ENCODE measurements around the gene SRD5A3. TPM values are rescaled to one million over a fixed set of nuclear protein-coding genes. Genes with fewer than 3 reads are reported as not detected.

The SRD5A3 gene
- total RNA-seq, 4 donors from 2014 or later, result 1.0 to 6.1 (median 2.9) TPM

- no peaks in the 10 kb centered on the region for H3K4me1 ChIP-seq
- no peak for DNase-seq
- no peak overlapping the region for H3K4me3 ChIP-seq
- H3K9me3 ChIP-seq, result no peaks in the 10 kb centered on the region
- TF ChIP-seq, protein P1, sequence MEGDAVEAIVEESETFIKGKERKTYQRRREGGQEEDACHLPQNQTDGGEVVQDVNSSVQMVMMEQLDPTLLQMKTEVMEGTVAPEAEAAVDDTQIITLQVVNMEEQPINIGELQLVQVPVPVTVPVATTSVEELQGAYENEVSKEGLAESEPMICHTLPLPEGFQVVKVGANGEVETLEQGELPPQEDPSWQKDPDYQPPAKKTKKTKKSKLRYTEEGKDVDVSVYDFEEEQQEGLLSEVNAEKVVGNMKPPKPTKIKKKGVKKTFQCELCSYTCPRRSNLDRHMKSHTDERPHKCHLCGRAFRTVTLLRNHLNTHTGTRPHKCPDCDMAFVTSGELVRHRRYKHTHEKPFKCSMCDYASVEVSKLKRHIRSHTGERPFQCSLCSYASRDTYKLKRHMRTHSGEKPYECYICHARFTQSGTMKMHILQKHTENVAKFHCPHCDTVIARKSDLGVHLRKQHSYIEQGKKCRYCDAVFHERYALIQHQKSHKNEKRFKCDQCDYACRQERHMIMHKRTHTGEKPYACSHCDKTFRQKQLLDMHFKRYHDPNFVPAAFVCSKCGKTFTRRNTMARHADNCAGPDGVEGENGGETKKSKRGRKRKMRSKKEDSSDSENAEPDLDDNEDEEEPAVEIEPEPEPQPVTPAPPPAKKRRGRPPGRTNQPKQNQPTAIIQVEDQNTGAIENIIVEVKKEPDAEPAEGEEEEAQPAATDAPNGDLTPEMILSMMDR (IDR thresholded peaks at IDR 0.05), result no peak
- no peak for TF ChIP-seq POLR2A (IDR thresholded peaks at IDR 0.05)
- H3K27ac ChIP-seq, result no peak overlapping the region
- no peaks in the 10 kb centered on the region for H3K36me3 ChIP-seq
- intact Hi-C loops (cut with DNase I; ENCODE audit: low total_unique reads), result no loop called here
- H3K27me3 ChIP-seq, result no peaks in the 10 kb centered on the region
These were observed 34.1 kb upstream of the SRD5A3 start for GRCh38 chr4:55311792-55312488.

GRCh38 chr4:55312489-55313101 lies 33.4 kb upstream of the SRD5A3 start:
- TF ChIP-seq POLR2A (IDR thresholded peaks at IDR 0.05), result no peak
- TF ChIP-seq, protein P1 (IDR thresholded peaks at IDR 0.05), result peak; percentile 25 to 48 (median 43)
- Histone ChIP-seq H3K27me3 (no peaks in the 10 kb centered on the region), H3K9me3 (no peaks in the 10 kb centered on the region), H3K4me3 (no peak overlapping the region), H3K4me1 (no peaks in the 10 kb centered on the region), H3K36me3 (no peaks in the 10 kb centered on the region), H3K27ac (no peak overlapping the region)
- intact Hi-C loops (cut with DNase I; ENCODE audit: low total_unique reads), result no loop called here
- peak; percentile 26 to 48 for DNase-seq

DNA sequence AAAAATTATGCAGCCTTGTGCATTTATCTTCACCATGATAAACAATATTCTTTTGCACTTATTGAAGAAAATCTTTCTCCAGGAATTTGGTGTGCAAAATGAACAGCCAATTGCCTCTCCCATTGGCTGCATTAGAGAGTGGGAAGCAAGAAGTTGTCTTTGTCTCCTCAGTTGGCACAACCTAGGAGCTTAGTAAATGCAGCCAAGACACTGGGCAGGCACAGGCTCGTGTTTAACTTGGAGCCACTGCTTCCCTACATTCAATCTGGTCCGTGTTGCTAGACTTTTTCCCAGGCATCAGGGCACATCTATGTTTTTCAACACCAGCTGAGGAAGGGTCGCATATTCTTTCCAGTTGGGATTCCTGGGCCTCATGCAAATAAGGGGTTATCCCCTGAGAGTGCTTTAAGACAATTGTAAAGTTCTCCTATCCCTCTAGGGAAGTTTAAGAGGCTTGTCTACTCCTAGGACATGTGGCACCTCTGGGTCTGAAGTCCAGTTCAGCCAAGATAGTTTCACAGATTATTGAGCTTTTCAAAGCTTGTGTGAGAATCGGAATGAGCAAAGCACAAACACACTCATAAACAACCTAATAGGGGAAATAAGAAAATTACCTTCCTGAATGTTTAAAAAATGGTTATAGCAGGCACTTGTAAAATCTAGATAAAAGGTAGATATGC lies 31.8 kb upstream of the SRD5A3 start:
- Histone ChIP-seq H3K9me3 (no peaks in the 10 kb centered on the region), H3K4me3 (no peak overlapping the region), H3K27ac (no peak overlapping the region), H3K36me3 (no peaks in the 10 kb centered on the region), H3K4me1 (no peaks in the 10 kb centered on the region), H3K27me3 (no peaks in the 10 kb centered on the region)
- DNase-seq, result no peak
- intact Hi-C loops (cut with DNase I; ENCODE audit: low total_unique reads), result no loop called here
- TF ChIP-seq, protein P1 (IDR thresholded peaks at IDR 0.05), result no peak
- no peak for TF ChIP-seq POLR2A (IDR thresholded peaks at IDR 0.05)

- intact Hi-C loops (cut with DNase I; ENCODE audit: low total_unique reads), result no loop called here
- DNase-seq, result peak; percentile 17 to 28
These were observed 27.6 kb upstream of the SRD5A3 start for GRCh38 chr4:55318175-55319129.

More at GRCh38 chr4:55318175-55319129, 27.6 kb upstream of the SRD5A3 start:
- Histone ChIP-seq H3K4me3 (no peak overlapping the region), H3K27me3 (no peaks in the 10 kb centered on the region), H3K36me3 (no peaks in the 10 kb centered on the region), H3K4me1 (no peaks in the 10 kb centered on the region), H3K27ac (peak overlapping the region; percentile 8 to 53), H3K9me3 (no peaks in the 10 kb centered on the region)
- TF ChIP-seq, protein P1 (IDR thresholded peaks at IDR 0.05), result no peak
- no peak for TF ChIP-seq POLR2A (IDR thresholded peaks at IDR 0.05)
